HepG2 (cell line): ENCODE results near the gene EP300. TPM values are rescaled to one million over a fixed set of nuclear protein-coding genes. Genes with fewer than 3 reads are reported as not detected.
A peak's percentile ranks its signal among the peaks of the same experiment; 100 is the strongest.

Source experiments
- GATAD1 ChIP-seq: IDR thresholded peaks from 2 replicates; pipeline ENCODE4 v1.6.1; 2016; ENCODE audit warnings: missing genetic modification reagents, missing compliant biosample characterization
- HOXA7 ChIP-seq: sonication (generic); formaldehyde crosslinking; IDR thresholded peaks from 2 replicates; pipeline ENCODE4 v1.8.1; 2022; ENCODE audit warnings: mild to moderate bottlenecking, missing genetic modification reagents, moderate library complexity
- PITX1 ChIP-seq: sonication (generic); formaldehyde crosslinking; IDR thresholded peaks from 2 replicates; pipeline ENCODE4 v1.5.1; 2020; ENCODE audit warnings: mild to moderate bottlenecking, missing genetic modification reagents
- SALL1 ChIP-seq: sonication (generic); formaldehyde crosslinking; IDR thresholded peaks from 2 replicates; pipeline ENCODE4 v1.8.0; 2022; ENCODE audit warnings: mild to moderate bottlenecking, missing genetic modification reagents
- SP2 ChIP-seq: sonication (generic); formaldehyde crosslinking; IDR thresholded peaks from 2 replicates; pipeline ENCODE4 v1.5.1; 2020; ENCODE audit warnings: mild to moderate bottlenecking, missing genetic modification reagents
- TCF7 ChIP-seq: sonication (generic); IDR thresholded peaks from 2 replicates; pipeline ENCODE4 v1.6.1; 2016; ENCODE audit warnings: antibody characterized with exemption, low read depth
- TGIF2 ChIP-seq: IDR thresholded peaks from 2 replicates; pipeline ENCODE4 v1.6.1; 2016; ENCODE audit warnings: control low read depth, missing compliant biosample characterization
- ZBTB21 ChIP-seq: sonication (generic); formaldehyde crosslinking; IDR thresholded peaks from 2 replicates; pipeline ENCODE4 v1.4.0; 2020; ENCODE audit warnings: missing genetic modification reagents
- ZFP1 ChIP-seq: IDR thresholded peaks from 2 replicates; pipeline ENCODE4 v1.6.1; 2016
- ZNF263 ChIP-seq: sonication (generic); formaldehyde crosslinking; IDR thresholded peaks from 2 replicates; pipeline ENCODE4 v1.4.0; 2020; ENCODE audit warnings: missing genetic modification reagents
- ZNF430 ChIP-seq: sonication (generic); formaldehyde crosslinking; IDR thresholded peaks from 2 replicates; pipeline ENCODE4 v1.9.0; 2021; ENCODE audit warnings: mild to moderate bottlenecking, missing genetic modification reagents
- ZNF788 ChIP-seq: sonication (generic); formaldehyde crosslinking; IDR thresholded peaks from 2 replicates; pipeline ENCODE4 v1.5.0; 2020; ENCODE audit warnings: mild to moderate bottlenecking, missing genetic modification reagents, borderline replicate concordance
- ZNF883 ChIP-seq: sonication (generic); formaldehyde crosslinking; IDR thresholded peaks from 2 replicates; pipeline ENCODE4 v1.5.1; 2020; ENCODE audit warnings: mild to moderate bottlenecking, missing genetic modification reagents; ENCODE audit errors: not compliant biosample characterization
- ZSCAN12 ChIP-seq: sonication (generic); formaldehyde crosslinking; IDR thresholded peaks from 2 replicates; pipeline ENCODE4 v1.9.0; 2021; ENCODE audit warnings: mild to moderate bottlenecking, missing genetic modification reagents
- polyA plus RNA-seq, 8 experiments: library from polyadenylated mRNA; depleted of rRNA in 3 of 8; stranded (reverse) in 7 of 8; unstranded in 1 of 8; fragments of >200 nt; fragmentation: Illumina TruSeq in 4 of 8; extraction: Trizol in 4 of 8; gene quantifications; 2 replicates each; pipeline versions ENCODE4 v1.2.1 to v1.2.3, GENCODE V29; 2011 to 2016; ENCODE audit warnings: low read depth in 4 of 8, missing spikeins in 1 of 8, mixed read lengths in 1 of 8; ENCODE audit not compliant: insufficient read depth in 1 of 8
- total RNA-seq, 5 experiments: library from RNA; depleted of rRNA; stranded (reverse); fragments of >200 nt; fragmentation: Illumina TruSeq; extraction: Trizol; gene quantifications; 2 replicates each; pipeline ENCODE4 v1.2.3, GENCODE V29; 2016; ENCODE audit warnings: low read depth in 1 of 5
- TF ChIP-seq, protein P1 (sequence below): sonication (generic); formaldehyde crosslinking; IDR thresholded peaks from 2 replicates; pipeline ENCODE4 v1.4.0; 2020; ENCODE audit warnings: missing genetic modification reagents, borderline replicate concordance
- TF ChIP-seq, protein P2 (sequence below): sonication (generic); formaldehyde crosslinking; conservative IDR thresholded peaks from 2 replicates; pipeline ENCODE4 v1.4.0; 2020; ENCODE audit warnings: mild to moderate bottlenecking, missing genetic modification reagents, moderate library complexity
- TF ChIP-seq, protein P3 (sequence below): sonication (generic); formaldehyde crosslinking; IDR thresholded peaks from 2 replicates; pipeline ENCODE4 v1.4.0; 2020; ENCODE audit warnings: mild to moderate bottlenecking, missing genetic modification reagents, borderline replicate concordance
- TF ChIP-seq, protein P4 (sequence below): sonication (generic); formaldehyde crosslinking; IDR thresholded peaks from 2 replicates; pipeline ENCODE4 v1.8.0; 2022; ENCODE audit warnings: low read depth, missing genetic modification reagents

Gene EP300
- total and polyA plus RNA-seq, 2 of the 13 experiments (the other 11 are each of a cell fraction or from before 2014, with no cell fraction given) = 13.6 to 14.9 TPM

DNA sequence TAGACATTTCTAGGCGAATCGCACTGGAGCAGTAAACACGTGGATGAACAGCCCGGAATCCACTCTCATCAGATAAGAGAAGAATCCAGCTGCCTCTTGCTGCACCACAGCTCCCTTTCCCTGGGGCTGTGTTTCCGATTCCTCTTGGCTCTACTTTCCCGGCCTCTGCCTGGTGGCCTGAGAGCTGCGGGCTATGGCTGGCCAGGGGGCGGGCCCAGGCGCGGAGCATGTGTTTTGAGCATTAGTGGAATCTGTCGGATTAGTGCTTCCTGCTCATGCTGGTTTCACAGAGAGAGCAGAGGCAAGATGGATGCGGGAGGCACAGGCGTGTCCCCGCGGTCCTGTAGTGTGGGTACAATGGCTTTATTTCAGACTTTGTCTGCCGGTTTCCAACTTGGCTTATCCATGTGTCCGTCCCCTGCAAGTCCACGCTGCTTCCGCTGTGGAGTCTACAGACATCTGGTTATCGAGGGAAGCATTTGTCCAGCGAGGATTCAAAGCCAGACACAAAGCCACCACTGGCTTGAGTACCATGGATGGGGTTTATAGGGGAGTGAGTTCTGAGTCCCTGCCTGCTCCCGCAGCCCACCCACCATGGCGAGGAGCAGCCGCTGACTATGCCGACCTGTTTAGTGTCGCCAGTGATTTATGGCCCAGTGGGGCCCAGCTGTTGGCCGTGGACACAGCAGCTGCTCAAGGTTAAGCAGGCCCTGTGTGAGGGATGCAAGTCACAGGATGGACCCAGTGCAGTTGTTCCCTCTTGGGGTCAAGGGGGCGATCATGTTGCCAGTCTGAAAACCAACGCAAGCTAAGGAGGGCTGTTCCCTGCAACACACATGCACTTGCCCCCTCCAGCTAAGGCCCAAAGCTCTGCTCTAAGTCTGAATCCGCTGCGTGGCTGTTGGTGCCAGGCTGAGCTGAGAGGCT, 43.3 kb upstream of the EP300 start (continued):
- TF ChIP-seq TGIF2 (CRISPR knock-in tag) (0 out of 2 replicates have a peak, but pooled peaks have one; percentile 51), PITX1 (CRISPR knock-in tag) (peak; percentile 64; the same call in 1 of the 2 replicates), ZNF263 (CRISPR knock-in tag) (no peak), SALL1 (CRISPR knock-in tag) (peak; percentile 48; the same call in 1 of the 2 replicates), ZNF430 (CRISPR knock-in tag) (no peak; the same call in 1 of the 2 replicates), ZFP1 (CRISPR knock-in tag) (no peak), ZSCAN12 (CRISPR knock-in tag) (no peak), HOXA7 (CRISPR knock-in tag) (no peak), ZBTB21 (CRISPR knock-in tag) (no peak), ZNF883 (CRISPR knock-in tag) (no peak), ZNF788 (CRISPR knock-in tag) (peak; percentile 33; the same call in 1 of the 2 replicates), SP2 (no peak), TCF7 (no peak), GATAD1 (CRISPR knock-in tag) (0 out of 2 replicates have a peak, but pooled peaks have one; percentile 18)
- TF ChIP-seq, protein P1, sequence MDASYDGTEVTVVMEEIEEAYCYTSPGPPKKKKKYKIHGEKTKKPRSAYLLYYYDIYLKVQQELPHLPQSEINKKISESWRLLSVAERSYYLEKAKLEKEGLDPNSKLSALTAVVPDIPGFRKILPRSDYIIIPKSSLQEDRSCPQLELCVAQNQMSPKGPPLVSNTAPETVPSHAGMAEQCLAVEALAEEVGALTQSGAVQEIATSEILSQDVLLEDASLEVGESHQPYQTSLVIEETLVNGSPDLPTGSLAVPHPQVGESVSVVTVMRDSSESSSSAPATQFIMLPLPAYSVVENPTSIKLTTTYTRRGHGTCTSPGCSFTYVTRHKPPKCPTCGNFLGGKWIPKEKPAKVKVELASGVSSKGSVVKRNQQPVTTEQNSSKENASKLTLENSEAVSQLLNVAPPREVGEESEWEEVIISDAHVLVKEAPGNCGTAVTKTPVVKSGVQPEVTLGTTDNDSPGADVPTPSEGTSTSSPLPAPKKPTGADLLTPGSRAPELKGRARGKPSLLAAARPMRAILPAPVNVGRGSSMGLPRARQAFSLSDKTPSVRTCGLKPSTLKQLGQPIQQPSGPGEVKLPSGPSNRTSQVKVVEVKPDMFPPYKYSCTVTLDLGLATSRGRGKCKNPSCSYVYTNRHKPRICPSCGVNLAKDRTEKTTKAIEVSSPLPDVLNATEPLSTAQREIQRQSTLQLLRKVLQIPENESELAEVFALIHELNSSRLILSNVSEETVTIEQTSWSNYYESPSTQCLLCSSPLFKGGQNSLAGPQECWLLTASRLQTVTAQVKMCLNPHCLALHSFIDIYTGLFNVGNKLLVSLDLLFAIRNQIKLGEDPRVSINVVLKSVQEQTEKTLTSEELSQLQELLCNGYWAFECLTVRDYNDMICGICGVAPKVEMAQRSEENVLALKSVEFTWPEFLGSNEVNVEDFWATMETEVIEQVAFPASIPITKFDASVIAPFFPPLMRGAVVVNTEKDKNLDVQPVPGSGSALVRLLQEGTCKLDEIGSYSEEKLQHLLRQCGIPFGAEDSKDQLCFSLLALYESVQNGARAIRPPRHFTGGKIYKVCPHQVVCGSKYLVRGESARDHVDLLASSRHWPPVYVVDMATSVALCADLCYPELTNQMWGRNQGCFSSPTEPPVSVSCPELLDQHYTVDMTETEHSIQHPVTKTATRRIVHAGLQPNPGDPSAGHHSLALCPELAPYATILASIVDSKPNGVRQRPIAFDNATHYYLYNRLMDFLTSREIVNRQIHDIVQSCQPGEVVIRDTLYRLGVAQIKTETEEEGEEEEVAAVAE (CRISPR knock-in tag) = no peak
- TF ChIP-seq, protein P2, sequence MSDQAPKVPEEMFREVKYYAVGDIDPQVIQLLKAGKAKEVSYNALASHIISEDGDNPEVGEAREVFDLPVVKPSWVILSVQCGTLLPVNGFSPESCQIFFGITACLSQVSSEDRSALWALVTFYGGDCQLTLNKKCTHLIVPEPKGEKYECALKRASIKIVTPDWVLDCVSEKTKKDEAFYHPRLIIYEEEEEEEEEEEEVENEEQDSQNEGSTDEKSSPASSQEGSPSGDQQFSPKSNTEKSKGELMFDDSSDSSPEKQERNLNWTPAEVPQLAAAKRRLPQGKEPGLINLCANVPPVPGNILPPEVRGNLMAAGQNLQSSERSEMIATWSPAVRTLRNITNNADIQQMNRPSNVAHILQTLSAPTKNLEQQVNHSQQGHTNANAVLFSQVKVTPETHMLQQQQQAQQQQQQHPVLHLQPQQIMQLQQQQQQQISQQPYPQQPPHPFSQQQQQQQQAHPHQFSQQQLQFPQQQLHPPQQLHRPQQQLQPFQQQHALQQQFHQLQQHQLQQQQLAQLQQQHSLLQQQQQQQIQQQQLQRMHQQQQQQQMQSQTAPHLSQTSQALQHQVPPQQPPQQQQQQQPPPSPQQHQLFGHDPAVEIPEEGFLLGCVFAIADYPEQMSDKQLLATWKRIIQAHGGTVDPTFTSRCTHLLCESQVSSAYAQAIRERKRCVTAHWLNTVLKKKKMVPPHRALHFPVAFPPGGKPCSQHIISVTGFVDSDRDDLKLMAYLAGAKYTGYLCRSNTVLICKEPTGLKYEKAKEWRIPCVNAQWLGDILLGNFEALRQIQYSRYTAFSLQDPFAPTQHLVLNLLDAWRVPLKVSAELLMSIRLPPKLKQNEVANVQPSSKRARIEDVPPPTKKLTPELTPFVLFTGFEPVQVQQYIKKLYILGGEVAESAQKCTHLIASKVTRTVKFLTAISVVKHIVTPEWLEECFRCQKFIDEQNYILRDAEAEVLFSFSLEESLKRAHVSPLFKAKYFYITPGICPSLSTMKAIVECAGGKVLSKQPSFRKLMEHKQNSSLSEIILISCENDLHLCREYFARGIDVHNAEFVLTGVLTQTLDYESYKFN = 0 out of 2 replicates have a peak, but pooled peaks have one; percentile 15
- TF ChIP-seq, protein P3, sequence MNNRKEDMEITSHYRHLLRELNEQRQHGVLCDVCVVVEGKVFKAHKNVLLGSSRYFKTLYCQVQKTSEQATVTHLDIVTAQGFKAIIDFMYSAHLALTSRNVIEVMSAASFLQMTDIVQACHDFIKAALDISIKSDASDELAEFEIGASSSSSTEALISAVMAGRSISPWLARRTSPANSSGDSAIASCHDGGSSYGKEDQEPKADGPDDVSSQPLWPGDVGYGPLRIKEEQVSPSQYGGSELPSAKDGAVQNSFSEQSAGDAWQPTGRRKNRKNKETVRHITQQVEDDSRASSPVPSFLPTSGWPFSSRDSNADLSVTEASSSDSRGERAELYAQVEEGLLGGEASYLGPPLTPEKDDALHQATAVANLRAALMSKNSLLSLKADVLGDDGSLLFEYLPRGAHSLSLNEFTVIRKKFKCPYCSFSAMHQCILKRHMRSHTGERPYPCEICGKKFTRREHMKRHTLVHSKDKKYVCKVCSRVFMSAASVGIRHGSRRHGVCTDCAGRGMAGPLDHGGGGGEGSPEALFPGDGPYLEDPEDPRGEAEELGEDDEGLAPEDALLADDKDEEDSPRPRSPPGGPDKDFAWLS (CRISPR knock-in tag) = no peak
- TF ChIP-seq, protein P4, sequence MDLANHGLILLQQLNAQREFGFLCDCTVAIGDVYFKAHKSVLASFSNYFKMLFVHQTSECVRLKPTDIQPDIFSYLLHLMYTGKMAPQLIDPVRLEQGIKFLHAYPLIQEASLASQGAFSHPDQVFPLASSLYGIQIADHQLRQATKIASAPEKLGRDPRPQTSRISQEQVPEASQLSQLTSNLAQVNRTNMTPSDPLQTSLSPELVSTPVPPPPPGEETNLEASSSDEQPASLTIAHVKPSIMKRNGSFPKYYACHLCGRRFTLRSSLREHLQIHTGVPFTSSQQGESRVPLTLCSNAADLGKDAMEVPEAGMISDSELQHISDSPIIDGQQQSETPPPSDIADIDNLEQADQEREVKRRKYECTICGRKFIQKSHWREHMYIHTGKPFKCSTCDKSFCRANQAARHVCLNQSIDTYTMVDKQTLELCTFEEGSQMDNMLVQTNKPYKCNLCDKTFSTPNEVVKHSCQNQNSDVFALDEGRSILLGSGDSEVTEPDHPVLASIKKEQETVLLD (CRISPR knock-in tag) = no peak
